IMR-90 (cell line): ENCODE data around the gene EFNB2. TPM values are rescaled to one million over a fixed set of nuclear protein-coding genes. Genes with fewer than 3 reads are reported as not detected.

ENCODE experiments used
- ATAC-seq: fragments of 200-7000 bp; cut with Tn5 transposase; 2 replicates; pipeline ENCODE4 v1.9.1; 2020; ENCODE audit warnings: low read depth, mild to moderate bottlenecking, moderate library complexity
- BruUV-seq: library from RNA; stranded (reverse); fragments of 400-500 nt; replicated peaks from 2 replicates; lab custom pipeline; 2021; lab: Mats Ljungman, UMichigan
- CTCF ChIA-PET: fragments of 300-600 bp; formaldehyde crosslinking; extraction: SDS; loops from one replicate; lab custom pipeline; 2021; ENCODE audit warnings: antibody characterized with exemption; lab: Yijun Ruan, JAX
- POLR2A ChIA-PET: fragments of 300-600 bp; sonication (Branson Sonifier 250); formaldehyde crosslinking; loops from one replicate; lab custom pipeline; 2022; ENCODE audit warnings: antibody characterized with exemption; ENCODE audit not compliant: unreplicated experiment; lab: Charles Lee
- DNase-seq: peaks from one replicate; pipeline ENCODE4 v3.0.0; 2013
- H2AFZ ChIP-seq: replicated peaks from 2 replicates; pipeline ENCODE3; 2013; ENCODE audit warnings: low read length, mild to moderate bottlenecking; ENCODE audit not compliant: poor library complexity
- H2AK5ac ChIP-seq: 2 replicates; pipeline ENCODE4 v1.6.1; 2013; ENCODE audit warnings: low read depth, low read length, inconsistent platforms
- H2AK9ac ChIP-seq: replicated peaks from 2 replicates; pipeline ENCODE3; 2013; ENCODE audit warnings: mild to moderate bottlenecking, low read depth, low read length, moderate library complexity; ENCODE audit not compliant: poor library complexity
- H2BK120ac ChIP-seq: 2 replicates; pipeline ENCODE4 v1.6.1; 2013; ENCODE audit warnings: low read depth, low read length, inconsistent platforms
- H2BK15ac ChIP-seq: 3 replicates; pipeline ENCODE4 v1.6.1; 2013; ENCODE audit warnings: low read depth, low read length, inconsistent platforms
- H2BK20ac ChIP-seq: 2 replicates; pipeline ENCODE4 v1.6.1; 2013; ENCODE audit warnings: low read depth, mild to moderate bottlenecking, inconsistent platforms, low read length, moderate library complexity
- H2BK5ac ChIP-seq: 2 replicates; pipeline ENCODE4 v1.6.1; 2013; ENCODE audit warnings: mild to moderate bottlenecking, low read depth, low read length, inconsistent platforms; ENCODE audit not compliant: poor library complexity, severe bottlenecking
- H3K14ac ChIP-seq: replicated peaks from 2 replicates; pipeline ENCODE4 v1.6.1; 2013; ENCODE audit warnings: low read depth, low read length, inconsistent platforms
- H3K18ac ChIP-seq: 2 replicates; pipeline ENCODE4 v1.6.1; 2013; ENCODE audit warnings: low read depth, low read length, control low read depth
- H3K23ac ChIP-seq: 2 replicates; pipeline ENCODE4 v1.6.1; 2013; ENCODE audit warnings: low read depth, low read length, inconsistent platforms
- H3K27ac ChIP-seq: 2 replicates; pipeline ENCODE4 v1.5.1; 2013; ENCODE audit warnings: mild to moderate bottlenecking, control low read depth, low read length; ENCODE audit not compliant: insufficient read depth
- H3K27me3 ChIP-seq: 2 replicates; pipeline ENCODE4 v1.6.1; 2013; ENCODE audit warnings: low read length; ENCODE audit not compliant: control insufficient read depth, insufficient read depth
- H3K36me3 ChIP-seq: 2 replicates; pipeline ENCODE4 v1.6.1; 2013; ENCODE audit warnings: low read length, mixed read lengths; ENCODE audit not compliant: control insufficient read depth, insufficient read depth
- H3K4ac ChIP-seq: 2 replicates; pipeline ENCODE4 v1.6.1; 2013; ENCODE audit warnings: low read depth, low read length, inconsistent platforms
- H3K4me1 ChIP-seq: 2 replicates; pipeline ENCODE4 v1.6.1; 2013; ENCODE audit warnings: low read length, mixed read lengths; ENCODE audit not compliant: control insufficient read depth, insufficient read depth
- H3K4me2 ChIP-seq: 2 replicates; pipeline ENCODE4 v1.6.1; 2013; ENCODE audit warnings: low read depth, mild to moderate bottlenecking, control low read depth, low read length, moderate library complexity
- H3K4me3 ChIP-seq: 2 replicates; pipeline ENCODE4 v1.5.1; 2013; ENCODE audit warnings: low read depth, mild to moderate bottlenecking, control low read depth, low read length, moderate library complexity; ENCODE audit not compliant: insufficient read depth
- H3K56ac ChIP-seq: 2 replicates; pipeline ENCODE4 v1.6.1; 2013; ENCODE audit warnings: low read length, inconsistent platforms; ENCODE audit not compliant: insufficient read depth; ENCODE audit errors: extremely low read depth
- H3K79me1 ChIP-seq, 2 experiments: 2 replicates each; pipeline ENCODE4 v1.6.1; 2013; ENCODE audit warnings: low read length in 2 of 2, inconsistent platforms in 1 of 2, low read depth in 1 of 2
- H3K9ac ChIP-seq: 2 replicates; pipeline ENCODE4 v1.6.1; 2013; ENCODE audit warnings: low read depth, low read length, control low read depth
- H3K9me1 ChIP-seq: 2 replicates; pipeline ENCODE4 v1.6.1; 2013; ENCODE audit warnings: low read length, inconsistent platforms; ENCODE audit not compliant: insufficient read depth
- H3K9me3 ChIP-seq: 2 replicates; pipeline ENCODE4 v1.6.1; 2013; ENCODE audit warnings: low read length; ENCODE audit not compliant: control insufficient read depth, insufficient read depth
- H4K20me1 ChIP-seq: 2 replicates; pipeline ENCODE4 v1.6.1; 2013; ENCODE audit warnings: low read length, inconsistent platforms; ENCODE audit not compliant: insufficient read depth
- H4K5ac ChIP-seq: 2 replicates; pipeline ENCODE4 v1.6.1; 2013; ENCODE audit warnings: mild to moderate bottlenecking, low read depth, low read length, control low read depth
- H4K8ac ChIP-seq, 2 experiments: 2 replicates each; pipeline ENCODE4 v1.6.1; 2013; ENCODE audit warnings: low read depth in 2 of 2, low read length in 2 of 2, control low read depth in 1 of 2, inconsistent platforms in 1 of 2
- H4K91ac ChIP-seq: 2 replicates; pipeline ENCODE4 v1.6.1; 2013; ENCODE audit warnings: low read depth, low read length, inconsistent platforms; ENCODE audit not compliant: insufficient read depth
- MXI1 ChIP-seq: IDR thresholded peaks from 2 replicates; pipeline ENCODE4 v1.6.1; 2012; ENCODE audit warnings: low read depth, mild to moderate bottlenecking, low read length, moderate library complexity, borderline replicate concordance
- RCOR1 ChIP-seq: IDR thresholded peaks from 2 replicates; pipeline ENCODE4 v1.6.1; 2012; ENCODE audit warnings: mild to moderate bottlenecking, low read length, improper control_type of control experiment; ENCODE audit not compliant: insufficient replicate concordance
- WGBS, 2 experiments: methylation state at CpG; one replicate each; pipeline versions ENCODE4 v1.1.5 to v1.1.7; 2013; ENCODE audit warnings: missing lambda C conversion rate in 2 of 2; ENCODE audit not compliant: insufficient read length in 1 of 2; ENCODE audit errors: extremely low coverage in 2 of 2; 5-methylcytosine and 5-hydroxymethylcytosine counted together
- dilution Hi-C: fragments of 300-500 bp; cut with HindIII; formaldehyde crosslinking; loops from one replicate; pipeline ENCODE4 v1.14.3; 2018; ENCODE audit warnings: low sequenced_read_pairs; ENCODE audit not compliant: unreplicated experiment
- in situ Hi-C: fragments of 300-500 bp; cut with MboI; formaldehyde crosslinking; loops from 3 replicates; pipeline ENCODE4 v1.14.3; 2019; ENCODE audit warnings: low sequenced_read_pairs, inconsistent platforms, mixed read lengths
- intact Hi-C: fragments of 100-400 bp; cut with micrococcal nuclease; formaldehyde crosslinking; loops from 2 replicates; pipeline ENCODE4 v1.10.0; 2022
- polyA plus RNA-seq, 3 experiments: library from polyadenylated mRNA; depleted of rRNA; stranded (reverse); fragments of >200 nt; gene quantifications; 2 replicates each; pipeline ENCODE4 v1.2.3, GENCODE V29; 2012; ENCODE audit warnings: low replicate concordance in 1 of 3
- total RNA-seq: library from RNA; depleted of rRNA; stranded (reverse); fragments of >200 nt; gene quantifications from 2 replicates; pipeline ENCODE4 v1.2.3, GENCODE V29; 2012

EFNB2 gene
- total and polyA plus RNA-seq, 2 of the 4 experiments (the other 2 are of a cell fraction), result 5.4 to 6.0 TPM

DNA sequence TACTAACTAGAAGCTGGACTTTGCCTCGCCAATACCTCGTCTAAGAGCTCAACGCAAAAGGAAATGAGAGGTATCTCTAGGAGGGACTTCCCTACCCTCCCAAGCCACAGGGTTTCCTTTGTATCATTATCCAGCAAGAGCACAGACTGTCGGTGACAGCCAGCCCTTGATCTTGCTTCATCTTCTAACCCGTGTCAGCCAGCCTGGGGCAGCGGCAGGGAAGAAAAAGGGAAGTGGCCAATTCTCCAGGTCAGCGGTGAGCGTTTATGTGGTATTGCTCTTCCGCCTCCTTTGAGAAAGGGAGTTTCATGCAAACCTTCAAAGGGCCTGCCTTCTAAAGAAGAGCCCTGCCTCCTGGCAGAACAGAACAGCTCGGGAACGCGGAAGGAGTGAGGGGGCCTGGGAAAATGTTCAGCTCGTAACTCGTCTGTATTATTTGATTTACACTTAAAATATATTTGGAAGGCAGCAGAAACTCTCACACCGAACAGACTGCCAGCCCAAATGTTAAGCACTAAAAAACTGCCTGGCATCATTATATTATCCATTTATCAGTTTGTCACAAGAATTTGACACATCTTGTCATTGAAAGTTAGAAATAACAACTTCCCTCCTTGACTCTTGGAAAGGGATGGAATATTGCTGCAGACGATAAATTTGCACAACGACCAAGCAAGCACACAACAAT, 41.8 kb downstream of the EFNB2 start:
- Histone ChIP-seq H4K20me1 (no peaks in the 10 kb centered on the region), H3K14ac (no peak overlapping the region), H4K8ac (no peak overlapping the region), H2BK120ac (no peak overlapping the region), H2BK20ac (no peak overlapping the region), H3K27ac (no peak overlapping the region), H2AK9ac (no peak overlapping the region), H3K4me2 (no peak overlapping the region), H2AFZ (no peak overlapping the region), H3K9ac (no peak overlapping the region), H3K4me3 (no peak overlapping the region), H2AK5ac (no peak overlapping the region), H3K4me1 (no peaks in the 10 kb centered on the region), H3K9me3 (no peaks in the 10 kb centered on the region), H3K9me1 (no peaks in the 10 kb centered on the region), H3K18ac (no peak overlapping the region), H4K5ac (no peak overlapping the region), H2BK5ac (no peak overlapping the region), H3K79me1 (peaks cover 3 to 8% of the 10 kb centered on the region in 2 experiments; a peak in 3 of 4 replicates), H3K4ac (no peak overlapping the region), H4K91ac (no peak overlapping the region), H3K27me3 (no peaks in the 10 kb centered on the region), H3K56ac (no peak overlapping the region), H2BK15ac (no peak overlapping the region), H3K23ac (no peak overlapping the region), H3K36me3 (peaks cover 14% of the 10 kb centered on the region)
- BruUV-seq, result no TSS peak
- WGBS, 2 experiments, result 90% methylated on average over 4 of the region's 17 CpGs; no CpG with 5 or more reads in 1 of the 2 experiments
- dilution Hi-C loops, result no loop called here
- intact Hi-C loops, result no loop called here
- no peak for DNase-seq
- ATAC-seq, result no peak
- TF ChIP-seq RCOR1 (no peak), MXI1 (no peak)
- POLR2A ChIA-PET, result no interaction called here
- in situ Hi-C loops, result no loop called here
- CTCF ChIA-PET, result no interaction called here
